GM19043 (cell line): ENCODE results near the gene SCN7A.
"Not testable (repeated sequence)": the region's sequence is repeated elsewhere in the genome, so short reads cannot be mapped to it uniquely, and the experiment has no call there.

Source experiments
- ATAC-seq: cut with Tn5 transposase; IDR thresholded peaks from one replicate; pipeline ENCODE4 v1.9.1; 2021; ENCODE audit warnings: low read depth; ENCODE audit not compliant: unreplicated experiment

Gene SCN7A

DNA sequence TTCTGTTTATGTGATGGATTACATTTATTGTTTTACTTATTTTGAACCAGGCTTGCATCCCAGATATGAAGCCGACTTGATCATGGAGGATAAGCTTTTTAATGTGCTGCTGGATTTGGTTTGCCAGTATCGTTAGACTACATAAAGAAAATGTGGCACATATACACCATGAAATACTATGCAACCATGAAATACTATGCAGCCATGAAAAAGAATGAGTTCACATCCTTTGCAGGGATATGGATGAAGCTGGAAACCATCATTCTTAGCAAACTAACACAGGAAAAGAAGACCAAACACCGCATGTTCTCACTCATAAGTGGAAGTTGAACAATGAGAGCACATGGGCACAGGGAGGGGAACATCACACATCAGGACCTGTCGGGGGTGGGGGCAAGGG lies 38.2 kb downstream of the SCN7A start:
- ATAC-seq: not testable (repeated sequence)

DNA sequence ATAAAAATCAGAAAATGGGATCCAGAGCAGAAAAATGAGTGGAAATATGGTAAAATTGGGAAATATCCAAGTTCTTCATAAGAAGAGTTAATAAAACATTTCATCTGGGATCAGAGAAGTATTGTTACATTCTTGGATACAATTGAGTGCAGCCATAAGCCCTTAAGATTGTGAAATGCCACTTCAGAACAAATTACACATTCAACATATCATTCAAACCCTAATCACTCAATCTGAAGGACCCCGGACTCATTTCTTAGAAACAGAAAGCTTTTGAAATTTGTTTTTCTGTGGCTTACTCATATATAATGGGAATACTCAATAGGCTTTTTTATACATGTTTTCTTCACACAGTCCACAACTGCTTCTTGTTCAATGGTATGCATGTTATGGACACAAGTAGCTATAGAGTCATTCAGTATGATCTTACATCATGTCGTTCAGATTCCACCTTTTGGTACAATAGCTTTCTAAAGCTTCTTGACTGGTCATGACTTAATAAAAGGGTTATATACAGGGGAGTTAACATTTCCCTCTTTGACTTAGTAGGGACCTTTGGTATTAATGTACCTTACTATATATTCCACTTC lies 39.9 kb downstream of the SCN7A start:
- no peak for ATAC-seq

DNA sequence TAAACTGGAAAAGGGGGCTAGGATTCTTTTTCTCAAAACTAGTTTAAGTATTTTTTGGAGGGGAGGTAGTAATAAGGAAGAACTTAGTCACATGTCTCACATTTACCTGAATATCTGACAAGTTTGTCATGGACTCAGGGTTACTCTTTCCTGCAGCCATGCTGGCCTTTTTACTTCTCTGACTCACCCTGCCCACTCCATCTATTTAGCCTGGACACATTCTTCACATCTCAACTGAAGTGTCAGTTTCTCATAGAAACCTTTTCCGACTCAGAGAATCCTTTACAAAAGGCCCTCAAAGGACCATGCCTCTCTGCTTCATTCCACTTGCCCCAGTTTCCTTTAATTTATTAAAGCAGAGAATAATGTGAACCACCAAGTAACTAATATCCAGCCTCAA lies 42.6 kb downstream of the SCN7A start:
- no peak for ATAC-seq

DNA sequence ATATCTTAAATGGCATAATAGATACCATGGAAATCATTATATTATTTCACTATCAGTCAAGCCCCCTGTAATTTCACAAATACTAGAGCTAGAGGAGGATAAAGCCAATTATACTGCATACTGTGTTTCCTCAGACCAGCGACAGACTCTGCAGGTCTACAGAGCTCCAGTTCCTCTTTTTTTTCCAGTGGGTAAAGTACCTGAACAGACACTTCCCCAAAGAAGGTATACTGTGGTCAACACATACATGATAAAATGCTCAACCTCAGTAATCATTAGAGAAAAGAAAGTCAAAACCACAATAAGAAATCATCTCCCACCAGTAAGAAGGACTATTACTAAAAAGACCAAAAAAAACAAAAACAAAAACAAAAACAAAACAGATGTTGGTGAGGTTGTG lies 44.6 kb downstream of the SCN7A start:
- ATAC-seq: peak; percentile 60

DNA sequence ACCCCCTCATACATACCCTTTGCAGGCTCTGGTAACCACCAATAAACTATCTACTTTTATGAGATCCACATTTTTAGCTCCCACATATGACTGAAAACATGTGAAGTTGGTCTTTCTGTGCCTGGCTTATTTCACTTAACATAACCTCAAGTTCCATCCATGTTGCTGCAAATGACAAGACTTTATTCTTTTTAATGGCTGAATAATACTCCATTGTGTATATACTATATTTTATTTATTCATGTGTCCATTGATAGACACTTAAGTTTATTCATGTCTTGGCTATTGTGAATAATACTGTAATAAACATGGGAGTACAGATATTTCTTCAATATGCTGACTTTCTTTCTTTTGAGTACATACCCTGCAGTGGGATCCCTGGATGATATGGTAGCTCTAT lies 45.9 kb downstream of the SCN7A start:
- no peak for ATAC-seq

DNA sequence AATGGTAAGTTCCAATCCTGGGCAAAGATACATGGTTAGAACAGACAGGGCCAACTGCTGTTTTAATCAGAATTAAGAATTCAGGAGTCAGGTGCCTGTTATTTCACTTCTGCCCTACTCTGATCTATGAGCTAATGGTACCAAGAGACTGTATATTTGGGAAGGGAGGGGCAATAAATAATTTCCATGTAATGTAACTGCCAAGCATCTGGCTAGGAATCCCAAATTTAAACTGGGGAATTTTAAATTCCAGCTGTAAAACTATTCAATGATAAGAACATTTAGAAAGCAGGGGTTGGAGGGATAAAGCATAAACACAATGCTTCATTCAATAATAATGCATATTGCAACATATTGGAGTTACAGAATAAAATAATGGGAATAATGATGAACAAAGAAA lies 49.7 kb downstream of the SCN7A start:
- ATAC-seq: no peak

DNA sequence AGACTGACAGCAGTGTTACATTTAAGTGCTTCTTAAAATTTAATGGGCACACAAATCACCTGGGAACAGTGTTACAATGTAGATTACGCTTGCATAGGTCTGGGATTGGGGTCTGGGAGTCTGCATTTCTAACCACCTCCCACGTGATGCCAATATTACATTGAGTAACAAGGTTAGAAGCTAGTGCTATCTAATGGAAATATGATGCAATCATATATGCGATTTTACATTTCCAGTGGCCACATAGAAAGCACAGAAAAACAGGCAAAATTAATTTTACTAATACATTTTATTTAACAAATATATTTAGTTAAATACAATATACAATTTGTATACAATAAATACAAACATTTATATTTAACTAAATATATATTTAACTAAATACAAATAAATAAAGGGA lies 53.7 kb downstream of the SCN7A start:
- ATAC-seq: no peak

DNA sequence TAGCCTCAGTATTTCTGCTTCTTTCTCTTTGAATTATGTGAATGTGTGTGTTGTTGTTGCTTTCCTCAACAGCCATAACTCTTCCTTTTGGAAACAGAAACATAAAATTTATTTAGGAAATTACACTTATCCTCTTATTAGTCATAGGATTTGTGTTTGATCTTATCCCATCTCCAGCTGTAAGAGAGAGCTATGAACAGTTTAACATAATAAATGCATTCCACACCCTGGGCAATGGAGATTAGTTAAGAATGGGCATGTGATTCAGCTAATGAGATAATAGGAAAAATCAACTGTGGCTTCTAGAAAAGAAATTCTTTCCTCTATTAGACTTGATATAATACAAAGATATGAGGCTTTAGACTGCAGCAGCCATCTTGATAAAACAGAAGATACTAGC lies 55.0 kb downstream of the SCN7A start:
- ATAC-seq: no peak

DNA sequence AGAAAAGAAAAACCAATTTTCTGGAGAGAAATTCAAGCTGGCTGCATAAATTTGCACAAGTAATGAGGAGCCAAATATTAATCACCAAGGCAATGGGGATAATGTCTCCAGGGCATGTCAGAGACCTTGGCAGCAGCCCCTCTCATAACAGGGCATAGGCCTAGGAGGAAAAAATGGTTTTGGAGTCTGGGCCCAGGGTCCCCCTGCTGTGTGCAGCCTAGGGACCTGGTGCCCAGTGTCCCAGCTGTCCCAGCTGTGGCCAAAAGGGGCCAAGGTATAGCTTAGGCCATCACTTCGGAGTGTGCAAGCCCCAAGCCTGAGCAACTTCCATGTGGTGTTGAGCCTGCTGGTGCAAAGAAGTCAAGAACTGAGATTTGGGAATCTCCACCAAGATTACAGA lies 57.1 kb downstream of the SCN7A start:
- ATAC-seq: no peak

DNA sequence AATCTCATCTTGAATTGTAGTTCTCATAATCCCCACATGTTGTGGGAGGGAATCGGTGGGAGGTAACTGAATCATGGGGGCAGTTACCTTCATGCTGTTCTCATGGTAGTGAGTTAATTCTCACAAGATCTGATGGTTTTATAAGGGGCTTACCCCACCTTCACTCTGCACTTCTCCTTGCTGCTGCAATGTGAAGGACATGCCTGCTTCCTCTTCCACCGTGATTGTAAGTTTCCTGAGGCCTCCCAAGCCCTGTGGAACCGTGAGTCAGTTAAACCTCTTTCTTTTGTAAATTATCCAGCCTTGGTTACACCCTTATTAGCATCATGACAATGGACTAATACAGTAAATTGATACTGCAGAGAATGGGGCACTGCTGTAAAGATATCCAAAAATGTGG lies 57.9 kb downstream of the SCN7A start:
- ATAC-seq: no peak

DNA sequence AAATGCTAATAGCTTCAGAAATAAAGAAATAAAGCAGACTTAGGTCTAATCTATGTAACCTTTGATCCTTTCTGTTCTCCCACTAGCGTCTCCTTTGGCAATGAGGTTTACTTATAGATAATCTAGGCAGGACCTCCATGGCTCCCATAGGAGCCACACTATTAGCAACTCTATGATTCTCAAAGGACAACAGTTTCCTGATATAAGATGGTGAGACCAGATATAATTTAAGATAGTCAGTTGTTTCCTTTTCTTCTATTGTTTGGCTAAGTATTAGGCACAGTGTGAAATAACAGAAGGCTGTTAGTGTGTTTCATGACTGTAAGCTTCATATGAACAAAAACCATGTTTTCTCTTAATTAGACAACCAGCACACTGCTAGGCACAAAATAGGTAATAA lies 59.6 kb downstream of the SCN7A start:
- ATAC-seq: no peak

DNA sequence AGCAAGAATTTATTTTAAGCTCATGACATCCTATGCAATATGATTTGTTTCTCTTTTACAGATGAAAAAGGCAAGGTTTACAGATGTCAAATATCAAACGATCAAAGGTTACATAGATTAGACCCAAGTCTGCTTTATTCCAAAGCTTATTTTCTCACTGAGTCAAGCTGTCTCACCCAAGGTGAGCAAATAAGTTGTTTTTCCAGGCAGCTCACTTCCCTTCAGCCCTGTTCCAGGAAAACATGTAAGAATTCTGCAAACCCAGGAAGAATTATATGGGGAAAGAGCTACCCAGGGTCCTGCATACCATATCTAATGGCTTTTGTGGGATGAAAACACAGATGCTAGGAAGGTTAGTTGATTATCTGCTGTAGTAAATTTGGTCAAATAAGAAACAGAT lies 60.6 kb downstream of the SCN7A start:
- ATAC-seq: no peak

DNA sequence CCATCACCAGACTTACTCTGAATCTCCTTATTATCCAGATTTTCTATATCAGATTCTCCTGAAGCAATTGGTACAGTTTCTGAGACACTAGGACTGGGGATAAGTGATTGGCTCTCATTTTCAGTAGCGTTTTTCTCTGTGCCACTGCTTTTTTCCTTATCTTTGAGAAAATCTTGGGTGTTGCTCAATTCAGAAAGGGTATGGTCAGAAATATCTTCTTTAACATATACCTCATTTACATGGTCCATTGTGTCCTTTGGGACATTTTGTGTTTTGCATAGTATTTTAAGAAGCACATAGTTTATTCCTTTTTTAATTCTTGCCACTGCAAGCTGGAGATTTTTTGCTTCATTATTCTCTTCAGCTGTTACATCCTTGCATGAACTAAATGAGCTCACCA lies 61.7 kb downstream of the SCN7A start:
- ATAC-seq: no peak

DNA sequence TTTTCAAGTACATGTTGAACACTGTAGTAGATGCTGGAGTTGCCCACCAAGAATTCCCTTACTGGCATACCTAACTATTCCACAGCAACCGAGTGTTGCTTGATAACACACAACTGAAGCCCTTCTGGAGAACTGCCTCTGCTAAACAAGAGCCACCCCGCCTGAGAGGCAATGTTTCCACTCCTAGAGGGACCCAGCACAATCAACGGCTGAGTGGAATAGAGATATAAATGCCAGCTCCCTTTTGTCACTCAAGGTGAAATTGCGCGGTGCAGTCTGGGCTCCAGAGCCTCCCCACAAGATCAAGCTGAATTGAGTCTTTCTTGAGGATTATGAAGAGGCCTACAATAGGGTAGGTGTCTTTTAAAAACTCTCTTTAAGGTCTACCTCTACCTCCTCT lies 69.2 kb downstream of the SCN7A start:
- ATAC-seq: no peak

DNA sequence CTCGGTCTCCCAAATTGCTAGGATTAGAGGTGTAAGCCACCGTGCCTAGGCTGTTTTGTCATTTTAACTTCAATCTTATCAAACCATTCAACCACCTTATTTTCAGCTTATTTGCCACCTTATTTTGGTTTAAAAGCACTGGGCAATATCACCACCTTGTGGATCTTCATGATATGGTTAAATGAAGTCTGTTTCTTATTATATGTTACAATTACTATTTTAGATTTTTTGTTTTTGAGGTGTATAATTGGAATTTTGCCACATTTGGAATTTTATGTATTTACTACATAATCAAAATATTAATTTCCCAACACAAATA lies 74.5 kb downstream of the SCN7A start:
- ATAC-seq: no peak

DNA sequence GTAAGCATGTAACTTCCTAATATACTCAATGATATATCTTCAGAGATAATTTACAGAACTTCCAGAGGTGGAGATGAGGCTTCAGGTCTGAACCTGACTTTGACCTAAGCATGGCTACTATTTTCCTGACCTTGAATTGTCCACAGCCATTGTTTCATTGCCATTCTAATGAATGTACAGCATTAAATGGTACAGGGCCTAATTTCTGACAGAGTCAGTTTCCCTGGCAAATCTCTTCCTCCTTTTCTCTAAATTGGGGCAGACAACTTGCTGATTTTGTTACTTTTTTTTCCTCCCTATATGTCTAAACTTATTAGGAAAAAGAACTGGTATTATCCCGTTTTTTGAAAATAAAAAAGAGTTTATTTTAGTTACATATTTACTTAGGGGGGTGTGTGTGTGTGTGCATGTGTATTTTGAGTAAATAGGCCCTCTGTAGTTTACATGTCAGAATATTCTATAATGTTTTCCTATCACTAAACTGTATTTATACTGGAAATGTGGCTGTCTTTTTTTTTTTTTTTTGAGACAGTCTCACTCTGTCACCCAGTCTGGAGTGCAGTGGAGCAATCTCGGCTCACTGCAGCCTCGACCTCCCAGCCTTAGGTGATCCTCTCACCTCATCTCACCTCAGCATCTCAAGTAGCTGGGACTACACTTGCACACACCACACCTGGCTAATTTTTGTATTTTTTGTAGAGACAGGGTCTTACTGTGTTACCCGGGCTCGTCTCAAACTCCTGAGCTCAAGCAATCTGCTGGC lies 75.0 kb downstream of the SCN7A start:
- no peak for ATAC-seq

DNA sequence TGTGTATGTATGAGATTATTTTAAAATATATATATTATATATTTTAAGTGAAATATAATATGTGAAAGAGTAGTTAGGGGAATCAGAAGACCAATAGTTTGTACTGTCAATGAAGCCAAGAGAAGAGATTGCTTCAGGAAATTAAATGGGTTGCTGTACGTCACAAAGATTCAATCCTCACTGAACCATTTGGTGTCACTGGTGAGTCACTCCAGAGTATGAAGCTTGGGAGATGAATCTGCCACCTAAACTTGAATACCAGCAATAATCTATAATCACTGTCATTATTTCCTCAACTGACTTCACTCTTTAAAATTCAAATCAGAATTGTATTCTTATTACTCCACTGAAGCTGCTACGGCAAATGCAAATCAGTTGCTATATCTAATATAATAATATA lies 76.4 kb downstream of the SCN7A start:
- no peak for ATAC-seq

DNA sequence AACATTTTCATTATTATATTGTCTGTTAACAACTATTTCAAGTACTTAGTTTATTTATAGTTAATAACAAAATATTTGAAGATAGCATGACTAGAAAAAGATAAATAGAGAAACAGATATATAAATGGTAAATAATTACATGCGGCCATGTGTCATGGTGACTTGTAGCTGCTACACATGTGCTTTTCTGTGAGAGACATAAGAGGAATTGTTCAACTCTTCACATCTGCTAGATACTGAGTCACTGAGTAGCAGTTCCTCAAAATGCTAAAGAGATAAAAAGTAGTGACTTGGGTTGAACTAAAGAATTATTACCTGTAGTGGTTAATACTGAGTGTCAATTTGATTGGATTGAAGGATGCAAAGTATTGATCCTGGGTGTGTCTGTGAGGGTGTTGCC lies 80.8 kb downstream of the SCN7A start:
- no peak for ATAC-seq

DNA sequence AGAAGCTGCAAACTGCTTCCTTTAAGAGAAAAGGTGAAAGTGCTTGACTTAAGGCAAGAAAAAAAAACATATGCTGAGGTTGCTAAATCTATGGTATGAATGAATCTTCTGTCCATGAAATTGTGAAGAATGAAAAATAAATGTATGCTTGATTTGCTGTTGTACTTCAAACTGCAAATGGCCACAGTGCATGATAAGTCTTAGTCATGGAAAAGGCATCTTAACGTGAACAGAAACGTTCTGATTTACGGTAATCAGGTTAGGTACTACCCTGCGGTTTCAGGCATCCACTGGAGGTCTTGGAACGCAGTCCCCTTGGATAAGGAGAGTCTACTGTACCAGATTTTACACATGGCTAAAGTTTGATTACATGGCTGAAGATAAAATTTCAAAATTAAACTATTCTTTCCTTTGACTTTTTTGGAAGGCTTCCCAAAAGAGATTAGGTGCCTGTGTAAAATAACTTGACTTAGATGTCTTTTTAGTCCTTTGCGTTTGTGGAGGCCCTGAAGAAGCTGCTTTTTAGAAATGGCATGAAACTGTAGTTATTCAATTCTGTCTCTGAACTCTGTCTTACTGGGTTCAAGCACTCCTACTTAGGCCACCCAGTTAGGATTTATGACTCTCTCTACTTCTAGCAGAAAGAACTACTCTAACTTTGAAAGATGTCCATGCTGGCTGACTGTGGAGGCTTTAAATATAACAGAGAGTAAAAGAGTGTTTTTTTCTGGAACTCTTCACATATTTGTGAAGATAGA lies 82.4 kb downstream of the SCN7A start:
- ATAC-seq: no peak

DNA sequence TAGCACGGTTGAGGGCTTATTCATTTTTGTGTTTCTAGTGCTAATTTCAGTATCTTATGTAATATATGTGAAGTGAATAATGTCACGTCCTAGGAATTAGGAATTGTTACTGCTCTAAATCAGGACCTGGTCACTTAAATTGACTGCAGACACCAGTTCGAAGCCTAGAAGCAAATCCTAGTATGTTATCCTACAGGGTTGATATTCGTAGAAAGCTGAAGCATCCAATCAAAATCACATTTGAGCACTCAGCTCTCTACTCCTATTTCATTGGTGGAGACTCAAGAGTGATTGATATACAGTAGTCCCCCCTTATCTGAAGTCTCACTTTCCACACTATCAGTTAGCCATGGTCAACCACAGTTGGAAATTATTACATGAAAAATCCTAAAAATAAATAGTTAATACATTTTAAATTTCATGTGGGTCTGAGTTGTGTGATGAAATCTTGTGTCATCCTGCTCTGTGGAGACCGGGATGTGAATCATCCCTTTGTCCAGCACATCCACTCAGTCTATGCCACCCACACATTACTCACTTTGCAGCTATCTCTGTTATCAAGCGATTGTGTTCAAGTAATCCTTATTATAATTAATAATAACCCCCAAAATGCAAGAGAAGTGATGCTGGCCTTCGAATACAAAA lies 83.1 kb downstream of the SCN7A start:
- no peak for ATAC-seq

DNA sequence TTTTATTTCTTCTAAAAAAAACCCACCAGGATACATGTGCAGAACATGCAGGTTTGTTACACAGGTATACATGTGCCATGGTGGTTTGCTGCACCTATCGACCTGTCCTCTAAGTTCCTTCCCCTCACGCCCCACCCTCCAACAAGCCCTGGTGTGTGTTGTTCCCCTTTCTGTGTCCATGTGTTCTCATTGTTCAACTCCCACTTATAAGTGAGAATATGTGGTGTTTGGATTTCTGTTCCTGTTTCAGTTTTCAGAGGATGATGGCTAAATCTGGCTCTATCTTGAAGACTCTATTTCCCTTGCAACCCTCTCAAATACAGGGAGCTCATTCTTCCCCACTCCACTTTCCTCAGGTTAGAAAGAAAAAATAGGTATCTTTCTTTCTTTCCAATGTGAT lies 86.3 kb downstream of the SCN7A start:
- not testable (repeated sequence) for ATAC-seq

DNA sequence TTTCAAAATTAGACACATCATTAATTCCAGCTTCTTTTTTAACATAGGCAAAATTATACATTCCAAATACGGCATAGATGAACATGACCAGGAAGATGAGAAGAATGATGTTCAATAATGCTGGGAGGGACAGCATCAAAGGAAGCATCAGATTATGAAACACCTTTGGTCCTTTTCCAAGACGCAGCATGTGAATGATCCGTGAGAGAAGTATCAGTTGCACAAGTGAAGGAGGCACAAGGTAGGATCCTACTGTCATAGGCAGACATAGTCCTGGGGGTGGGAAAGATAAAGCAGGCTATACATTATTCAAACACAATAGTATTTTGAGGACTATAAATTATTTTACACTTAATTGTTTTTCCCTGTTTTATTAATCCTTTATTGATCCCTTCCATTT lies 87.7 kb downstream of the SCN7A start:
- ATAC-seq: no peak
